ENCODE measurements around the gene MDN1. TPM values are rescaled to one million over a fixed set of nuclear protein-coding genes. Genes with fewer than 3 reads are reported as not detected.

The MDN1 gene
- total RNA-seq, 1 donor from 2014 or later: 22.9 TPM

GRCh38 chr6:89840538-89840937 lies 20.9 kb upstream of the MDN1 start:
- peaks cover 38% of the 10 kb centered on the region for H3K4me1 ChIP-seq
- H3K9me3 ChIP-seq (replicated peaks): no peaks in the 10 kb centered on the region
- peaks cover 15% of the 10 kb centered on the region for H3K36me3 ChIP-seq
- DNase-seq: no peak
- no peak overlapping the region for H3K4me3 ChIP-seq
- no peak for TF ChIP-seq CTCF (IDR thresholded peaks at IDR 0.05; ENCODE audit: borderline replicate concordance)
- peak overlapping the region; percentile 7 for H3K27ac ChIP-seq (replicated peaks)
- intact Hi-C loops (cut with micrococcal nuclease): no loop called here
- no peaks in the 10 kb centered on the region for H3K27me3 ChIP-seq (ENCODE audit: low read depth)

DNA sequence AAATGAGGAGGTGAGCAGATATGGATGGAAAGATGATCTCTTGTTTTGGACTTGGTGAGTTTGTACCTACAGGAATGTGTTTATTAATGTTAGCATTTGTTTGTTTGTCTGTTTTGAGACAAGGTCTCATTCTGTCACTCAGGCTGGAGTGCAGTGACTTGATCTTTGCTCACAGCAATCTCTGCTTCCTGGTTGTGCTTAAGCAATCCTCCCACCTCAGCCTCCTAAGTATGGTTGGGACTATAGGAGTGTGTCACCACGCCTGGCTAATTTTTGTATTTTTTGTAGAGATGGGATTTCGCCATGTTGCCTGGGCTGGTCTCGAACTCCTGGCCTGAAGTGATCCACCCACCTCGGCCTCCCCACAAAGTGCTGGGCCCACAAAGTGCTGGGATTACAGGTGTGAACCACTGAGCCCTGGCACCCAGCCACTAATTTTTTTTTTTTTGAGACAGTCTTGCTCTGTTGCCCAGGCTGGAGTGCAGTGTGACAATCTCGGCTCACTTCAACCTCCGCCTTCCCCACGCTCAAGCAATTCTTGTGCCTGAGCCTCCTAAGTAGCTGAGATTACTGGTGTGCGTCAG lies 17.1 kb upstream of the MDN1 start:
- H3K4me3 ChIP-seq: no peak overlapping the region
- no peaks in the 10 kb centered on the region for H3K9me3 ChIP-seq (replicated peaks)
- no peak for TF ChIP-seq CTCF (IDR thresholded peaks at IDR 0.05; ENCODE audit: borderline replicate concordance)
- H3K27me3 ChIP-seq (ENCODE audit: low read depth): no peaks in the 10 kb centered on the region
- H3K4me1 ChIP-seq: peaks cover 14% of the 10 kb centered on the region
- DNase-seq: no peak
- intact Hi-C loops (cut with micrococcal nuclease): no loop called here
- H3K36me3 ChIP-seq: peaks cover 32% of the 10 kb centered on the region
- no peak overlapping the region for H3K27ac ChIP-seq (replicated peaks)

DNA sequence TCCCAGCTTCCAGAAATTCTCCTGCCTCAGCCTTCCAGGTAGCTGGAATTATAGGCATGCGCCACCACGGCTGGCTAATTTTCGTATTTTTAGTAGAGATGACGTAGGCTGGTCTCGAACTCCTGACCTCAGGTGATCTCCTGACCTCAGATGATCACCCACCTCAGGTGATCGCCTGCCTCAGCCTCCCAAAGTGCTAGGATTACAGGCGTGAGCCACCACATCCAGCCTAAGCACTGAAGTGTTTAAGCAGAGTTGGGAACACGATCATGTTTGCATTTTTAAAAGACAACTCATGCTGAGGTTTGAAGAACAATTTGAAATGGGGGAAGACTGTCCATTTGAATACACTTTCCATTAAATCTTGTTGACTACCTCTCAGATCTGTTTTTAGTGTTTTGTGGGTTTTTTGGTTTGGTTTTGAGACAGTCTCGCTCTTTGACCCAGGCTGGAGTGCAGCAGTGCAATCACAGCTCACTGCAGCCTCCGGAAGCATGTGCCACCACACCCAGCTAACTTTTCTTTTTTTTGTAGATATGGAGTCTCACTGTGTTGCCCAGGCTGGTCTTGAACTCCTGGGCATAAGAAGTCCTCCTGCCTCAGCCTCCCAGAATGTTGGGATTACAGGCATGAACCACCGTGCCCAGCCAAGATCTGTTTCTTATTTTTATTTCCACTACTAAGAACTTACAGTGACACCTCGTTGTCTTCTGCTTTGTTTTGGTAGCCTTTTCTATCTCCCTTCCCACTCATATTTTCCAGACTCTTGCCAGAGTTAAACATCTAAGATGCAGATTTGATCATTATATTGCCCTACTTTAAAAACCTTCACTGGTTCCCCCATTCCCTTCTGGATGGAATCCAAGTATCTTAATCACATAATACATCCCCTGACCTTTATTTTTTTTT lies 15.5 kb upstream of the MDN1 start:
- no peak for DNase-seq
- TF ChIP-seq CTCF (IDR thresholded peaks at IDR 0.05; ENCODE audit: borderline replicate concordance): no peak
- Histone ChIP-seq H3K4me1 (peaks cover 13% of the 10 kb centered on the region), H3K4me3 (no peak overlapping the region), H3K27ac (replicated peaks) (no peak overlapping the region), H3K27me3 (ENCODE audit: low read depth) (no peaks in the 10 kb centered on the region), H3K9me3 (replicated peaks) (no peaks in the 10 kb centered on the region), H3K36me3 (peaks cover 32% of the 10 kb centered on the region)
- intact Hi-C loops (cut with micrococcal nuclease): no loop called here

DNA sequence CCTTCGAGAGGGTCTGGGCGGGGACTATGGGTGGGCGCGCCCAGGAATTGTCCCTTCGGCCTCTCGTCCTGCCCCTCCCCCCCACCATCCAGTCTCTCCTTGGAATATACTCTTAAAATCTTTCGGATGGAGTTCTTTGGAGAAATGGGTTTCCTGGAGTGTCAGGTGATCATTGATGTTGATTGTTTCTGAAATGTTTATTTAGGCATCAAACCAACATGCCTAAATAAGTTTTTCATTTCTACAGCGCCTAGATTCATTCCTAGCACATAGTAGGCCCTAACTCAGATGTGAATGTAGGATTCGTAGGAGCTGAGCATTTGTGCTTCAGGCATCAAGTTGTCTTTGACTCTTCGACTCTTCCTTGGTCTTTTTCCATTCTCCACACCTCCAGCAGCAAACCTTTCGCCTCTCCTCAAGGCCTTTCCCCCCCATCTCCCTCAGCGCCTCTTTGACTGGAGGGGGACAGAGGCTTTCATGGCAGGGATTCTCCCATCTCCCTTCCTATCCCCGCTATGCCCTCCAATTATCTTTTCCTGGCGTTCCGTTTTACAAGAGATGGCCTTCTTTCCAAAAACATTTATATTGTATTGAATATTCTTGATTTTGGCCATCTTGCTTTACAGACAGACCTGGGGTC lies 10.7 kb upstream of the MDN1 start:
- peaks cover 25% of the 10 kb centered on the region for H3K4me1 ChIP-seq
- intact Hi-C loops (cut with micrococcal nuclease): no loop called here
- DNase-seq: no peak

More for the DNA sequence above, 10.7 kb upstream of the MDN1 start:
- Histone ChIP-seq H3K27me3 (ENCODE audit: low read depth) (no peaks in the 10 kb centered on the region), H3K9me3 (replicated peaks) (no peaks in the 10 kb centered on the region), H3K36me3 (peaks cover 17% of the 10 kb centered on the region), H3K27ac (replicated peaks) (peak overlapping the region; percentile 85), H3K4me3 (peak overlapping the region; percentile 99)
- TF ChIP-seq CTCF (IDR thresholded peaks at IDR 0.05; ENCODE audit: borderline replicate concordance): no peak
